SIG-M5 treated with dmso at 0.1 percent for 504 hours (cell line): ENCODE measurements around the gene MTA1.

Source experiments
- DNase-seq: peaks from one replicate; lab custom pipeline; 2025; ENCODE audit not compliant: unreplicated experiment; lab: John Stamatoyannopoulos, UW

Gene MTA1

GRCh38 chr14:105386581-105387529 lies 32.8 kb upstream of the MTA1 start:
- no peak for DNase-seq

- DNase-seq, result no peak
Measured at GRCh38 chr14:105387530-105387922, 32.1 kb upstream of the MTA1 start.

GRCh38 chr14:105388110-105388951 lies 31.3 kb upstream of the MTA1 start:
- DNase-seq, result no peak

GRCh38 chr14:105388976-105389375 lies 30.7 kb upstream of the MTA1 start:
- DNase-seq, result no peak

- no peak for DNase-seq
Measured at GRCh38 chr14:105389534-105389933, 30.1 kb upstream of the MTA1 start.

- peak; percentile 10 for DNase-seq
Measured at GRCh38 chr14:105389976-105390848, 29.4 kb upstream of the MTA1 start.

GRCh38 chr14:105390849-105391500 lies 28.7 kb upstream of the MTA1 start:
- DNase-seq, result no peak

- no peak for DNase-seq
Measured at GRCh38 chr14:105391541-105391940, 28.1 kb upstream of the MTA1 start.

- no peak for DNase-seq
Measured at GRCh38 chr14:105392131-105393090, 27.2 kb upstream of the MTA1 start.

GRCh38 chr14:105393151-105393550 lies 26.5 kb upstream of the MTA1 start:
- DNase-seq, result no peak

GRCh38 chr14:105394714-105395537 lies 24.7 kb upstream of the MTA1 start:
- no peak for DNase-seq

GRCh38 chr14:105395538-105395854 lies 24.1 kb upstream of the MTA1 start:
- no peak for DNase-seq

- no peak for DNase-seq
Measured at GRCh38 chr14:105397350-105397931, 22.2 kb upstream of the MTA1 start.

- DNase-seq, result peak; percentile 86
Measured at GRCh38 chr14:105398044-105398725, 21.4 kb upstream of the MTA1 start, which contains the start of gene TEX22. Gene TEX22, plus strand, starts transcription at chr14:105398538. Its CDS starts 803 bp downstream, at chr14:105399341.

- DNase-seq, result peak; percentile 71
Measured at GRCh38 chr14:105398726-105399465, 20.7 kb upstream of the MTA1 start.

- no peak for DNase-seq
Measured at GRCh38 chr14:105399466-105399775, 20.2 kb upstream of the MTA1 start.

GRCh38 chr14:105400016-105400415 lies 19.6 kb upstream of the MTA1 start:
- DNase-seq, result no peak
